NCI-H1048 (cell line): ENCODE data around the gene SORCS3.

ENCODE experiments used
- DNase-seq: peaks from one replicate; lab custom pipeline; 2025; lab: John Stamatoyannopoulos, UW

The SORCS3 gene

DNA sequence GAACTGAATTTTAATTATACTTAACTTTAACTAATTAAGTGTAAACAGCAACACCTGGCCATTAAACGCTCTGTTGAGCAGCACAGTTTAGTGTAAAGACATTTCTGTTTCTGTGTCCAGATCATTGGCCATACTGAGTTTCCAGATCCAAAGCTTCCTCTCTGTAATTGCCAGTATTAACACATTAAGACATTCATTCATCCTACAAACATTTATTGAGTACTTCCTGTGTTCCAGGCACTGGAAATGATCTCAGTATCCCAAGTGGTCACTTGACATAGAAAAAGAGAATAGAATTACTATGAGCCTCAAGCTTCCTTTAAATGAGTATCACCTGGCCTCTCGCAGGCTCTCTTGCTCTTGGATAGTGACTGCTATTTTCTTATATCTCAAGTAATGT, 618.1 kb downstream of the SORCS3 start:
- no peak for DNase-seq

DNA sequence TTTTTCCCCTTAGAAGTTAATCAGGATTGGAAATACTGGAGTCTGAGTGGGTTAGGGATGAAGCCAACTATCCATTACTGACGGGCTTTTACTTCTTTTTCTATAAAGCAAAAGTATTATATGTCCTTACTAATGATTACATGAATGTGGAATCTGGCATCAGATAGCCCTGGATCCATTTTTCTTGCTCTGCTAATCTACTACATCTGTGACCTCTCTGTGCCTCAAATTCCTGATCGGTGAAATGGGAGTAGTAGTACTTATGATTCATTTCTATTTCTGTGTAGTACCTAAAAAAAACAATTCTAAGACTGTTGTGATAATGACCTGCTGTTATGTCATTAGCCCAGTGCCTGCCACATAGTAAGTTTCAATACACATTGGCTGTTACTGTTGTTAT, 621.6 kb downstream of the SORCS3 start:
- no peak for DNase-seq

GRCh38 chr10:105266966-105267539, 626.0 kb downstream of the SORCS3 start:
- no peak for DNase-seq

DNA sequence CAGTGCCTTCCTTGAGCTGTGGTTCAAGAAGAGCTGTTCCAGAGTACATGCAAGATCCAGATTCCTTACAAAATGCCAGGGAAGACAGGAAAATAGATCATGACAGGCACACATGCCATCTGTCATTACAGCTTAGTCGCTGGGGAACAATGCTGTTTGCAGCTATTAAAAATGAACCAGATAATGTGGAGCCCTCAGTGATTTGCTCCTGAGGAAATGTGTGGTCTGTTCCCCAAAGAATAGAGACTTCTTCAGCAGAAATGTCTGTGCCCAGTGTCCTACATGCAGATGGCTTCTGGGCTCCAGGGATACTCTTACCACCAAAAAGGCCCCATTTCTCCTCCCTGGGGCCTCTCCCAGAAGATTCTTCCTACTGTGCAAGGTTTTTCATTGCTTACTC, 627.9 kb downstream of the SORCS3 start:
- no peak for DNase-seq

GRCh38 chr10:105269689-105270088, 628.6 kb downstream of the SORCS3 start:
- no peak for DNase-seq

- no peak for DNase-seq
Measured at GRCh38 chr10:105274556-105275070, 633.5 kb downstream of the SORCS3 start.

GRCh38 chr10:105278439-105278838, 637.3 kb downstream of the SORCS3 start:
- no peak for DNase-seq

- no peak for DNase-seq
Measured at GRCh38 chr10:105279101-105279500, 638.0 kb downstream of the SORCS3 start.

GRCh38 chr10:105280895-105281294, 639.8 kb downstream of the SORCS3 start:
- DNase-seq = no peak

DNA sequence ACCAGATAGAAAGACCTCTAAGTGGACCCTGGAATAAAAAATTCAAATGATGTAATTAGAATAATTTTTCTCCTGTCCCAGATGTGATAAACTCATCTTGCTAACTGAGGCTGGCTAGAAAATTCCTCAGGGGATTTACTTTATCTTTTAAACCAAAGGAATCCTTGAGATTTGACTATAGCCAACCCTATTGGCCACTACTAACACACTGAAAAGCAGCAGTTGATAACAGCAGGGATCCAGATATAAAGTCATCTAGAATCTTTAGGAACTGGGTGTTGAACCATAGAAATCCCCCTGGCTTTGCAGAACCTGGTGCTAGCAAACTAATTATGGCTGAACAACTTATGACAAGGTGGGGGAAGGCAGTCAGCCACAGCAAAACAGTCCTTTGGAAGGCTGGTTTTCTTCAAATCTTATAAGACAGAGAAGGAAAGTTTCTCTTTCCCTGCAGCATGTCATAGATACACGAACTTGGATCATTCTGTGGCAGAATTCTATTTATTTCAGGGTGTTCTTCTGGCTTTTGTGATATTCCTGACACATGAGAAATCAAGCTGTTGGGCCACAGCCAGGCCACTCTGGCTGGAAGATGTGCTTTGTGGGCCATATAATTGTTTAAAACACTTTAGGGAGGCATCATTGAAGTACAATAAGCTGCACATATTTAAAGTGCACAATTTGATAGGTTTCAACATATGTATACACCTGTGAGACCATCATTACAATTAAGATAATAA, 643.6 kb downstream of the SORCS3 start:
- no peak for DNase-seq

DNA sequence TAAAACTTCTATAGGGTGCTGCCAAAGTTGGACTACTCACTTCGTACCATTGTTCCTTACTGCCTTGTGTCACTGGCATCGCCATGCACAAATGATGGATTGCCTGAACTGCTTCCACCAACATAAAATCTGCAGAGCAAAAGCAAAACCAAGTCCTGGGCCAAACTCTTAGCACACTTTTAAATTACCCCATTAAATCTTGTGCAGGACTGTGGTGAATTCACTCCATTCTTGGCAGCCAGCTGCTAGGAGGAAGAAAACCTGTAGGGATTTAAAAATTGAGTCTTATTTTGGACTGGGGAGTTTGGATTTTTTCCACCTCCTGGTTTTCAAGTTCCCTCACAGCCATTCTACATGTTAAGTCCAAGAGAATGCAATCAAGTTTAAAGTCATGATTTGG, 646.9 kb downstream of the SORCS3 start:
- no peak for DNase-seq

GRCh38 chr10:105288613-105289012, 647.5 kb downstream of the SORCS3 start:
- DNase-seq = no peak

DNA sequence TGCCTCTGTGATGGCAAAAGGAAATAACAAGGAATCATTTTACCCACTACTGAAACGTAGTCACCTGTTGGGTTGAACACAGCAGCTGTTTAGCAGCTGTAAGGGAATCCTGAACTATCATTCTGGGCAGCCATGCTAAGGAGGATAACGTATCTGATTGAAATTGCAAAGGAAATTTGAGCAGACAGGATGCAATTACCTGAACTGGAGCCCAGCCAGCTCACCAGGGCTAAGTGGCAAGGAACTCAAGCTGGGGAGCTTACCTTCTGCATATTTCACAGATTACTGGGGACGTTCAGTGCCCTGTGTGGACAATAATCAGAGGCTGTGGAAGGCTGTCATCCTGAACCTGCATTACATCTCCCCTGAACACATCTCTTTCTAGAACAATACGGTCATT, 650.5 kb downstream of the SORCS3 start:
- DNase-seq = no peak

DNA sequence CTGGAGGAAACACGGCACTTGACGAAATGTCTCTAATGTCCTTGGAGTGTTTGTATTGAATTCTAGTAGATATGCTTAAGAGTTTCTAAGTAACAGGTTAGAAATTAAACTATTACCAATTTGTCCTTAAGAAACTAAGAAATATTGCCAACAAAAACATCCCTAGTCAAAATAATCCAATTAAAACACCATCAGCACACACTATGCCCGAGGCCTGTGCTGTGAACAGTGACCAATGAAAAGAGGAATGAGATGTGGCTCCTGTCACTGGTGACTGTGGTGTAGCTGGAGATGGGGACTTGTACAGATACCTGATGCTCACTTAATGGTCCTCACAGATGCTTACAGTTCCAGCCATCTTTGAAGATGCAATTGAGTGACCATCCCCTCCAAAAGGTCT, 651.1 kb downstream of the SORCS3 start:
- DNase-seq = no peak
